Activated CD8-positive, alpha-beta memory T cell treated with anti-CD3 and anti-CD28 coated beads for 24 hours (primary cell): Measurements from ENCODE around the gene LDLR.
A peak's percentile ranks its signal among the peaks of the same experiment; 100 is the strongest.
"Not testable (repeated sequence)": the region's sequence is repeated elsewhere in the genome, so short reads cannot be mapped to it uniquely, and the experiment has no call there.

Experiments
- DNase-seq: peaks from one replicate; pipeline ENCODE4 v3.0.0-alpha.2; 2020

The LDLR gene

GRCh38 chr19:11111117-11111770, 22.0 kb downstream of the LDLR start:
- no peak for DNase-seq

- no peak for DNase-seq
Measured at GRCh38 chr19:11111771-11112144, 22.5 kb downstream of the LDLR start.

- no peak for DNase-seq
Measured at GRCh38 chr19:11113140-11113708, 24.0 kb downstream of the LDLR start.

- DNase-seq = no peak
Measured at GRCh38 chr19:11115042-11115441, 25.8 kb downstream of the LDLR start.

- DNase-seq = no peak
Measured at GRCh38 chr19:11115895-11116446, 26.7 kb downstream of the LDLR start.

- no peak for DNase-seq
Measured at GRCh38 chr19:11116507-11116906, 27.2 kb downstream of the LDLR start.

GRCh38 chr19:11121963-11122362, 32.7 kb downstream of the LDLR start:
- not testable (repeated sequence) for DNase-seq

GRCh38 chr19:11123114-11123513, 33.9 kb downstream of the LDLR start:
- DNase-seq = no peak

- not testable (repeated sequence) for DNase-seq
Measured at GRCh38 chr19:11124157-11124556, 34.9 kb downstream of the LDLR start.

GRCh38 chr19:11125994-11126685, 36.9 kb downstream of the LDLR start:
- peak; percentile 89 for DNase-seq

- DNase-seq = no peak
Measured at GRCh38 chr19:11127905-11128304, 38.6 kb downstream of the LDLR start.

GRCh38 chr19:11130824-11131455, 41.7 kb downstream of the LDLR start:
- DNase-seq = peak; percentile 88

GRCh38 chr19:11131471-11131870, 42.2 kb downstream of the LDLR start:
- no peak for DNase-seq

- DNase-seq = no peak
Measured at GRCh38 chr19:11136400-11137101, 47.3 kb downstream of the LDLR start.

GRCh38 chr19:11137542-11138384, 48.5 kb downstream of the LDLR start:
- DNase-seq = peak; percentile 77

GRCh38 chr19:11138601-11139300, 49.5 kb downstream of the LDLR start:
- no peak for DNase-seq

GRCh38 chr19:11140023-11140538, 50.8 kb downstream of the LDLR start:
- DNase-seq = not testable (repeated sequence)

- DNase-seq = no peak
Measured at GRCh38 chr19:11140896-11141295, 51.6 kb downstream of the LDLR start.

- DNase-seq = no peak
Measured at GRCh38 chr19:11141937-11142527, 52.8 kb downstream of the LDLR start.

- DNase-seq = no peak
Measured at GRCh38 chr19:11142528-11143171, 53.4 kb downstream of the LDLR start.
